Measurements from ENCODE around the gene WFDC2. TPM values are rescaled to one million over a fixed set of nuclear protein-coding genes. Genes with fewer than 3 reads are reported as not detected.

WFDC2 gene
- total RNA-seq, 2 experiments from 2014 or later: 1.3 TPM

GRCh38 chr20:45433316-45433715 lies 36.2 kb upstream of the WFDC2 start:
- intact Hi-C loops (cut with micrococcal nuclease): no loop called here
- H3K27ac Mint-ChIP-seq: no peak overlapping the region
- peaks cover 10% of the 10 kb centered on the region for H3K36me3 Mint-ChIP-seq (ENCODE audit: low read depth)
- peaks cover 15% of the 10 kb centered on the region for H3K4me1 Mint-ChIP-seq (ENCODE audit: low read depth)
- no peaks in the 10 kb centered on the region for H3K9me3 Mint-ChIP-seq
- H3K4me3 Mint-ChIP-seq: no peak overlapping the region
- TF ChIP-seq, protein P1, sequence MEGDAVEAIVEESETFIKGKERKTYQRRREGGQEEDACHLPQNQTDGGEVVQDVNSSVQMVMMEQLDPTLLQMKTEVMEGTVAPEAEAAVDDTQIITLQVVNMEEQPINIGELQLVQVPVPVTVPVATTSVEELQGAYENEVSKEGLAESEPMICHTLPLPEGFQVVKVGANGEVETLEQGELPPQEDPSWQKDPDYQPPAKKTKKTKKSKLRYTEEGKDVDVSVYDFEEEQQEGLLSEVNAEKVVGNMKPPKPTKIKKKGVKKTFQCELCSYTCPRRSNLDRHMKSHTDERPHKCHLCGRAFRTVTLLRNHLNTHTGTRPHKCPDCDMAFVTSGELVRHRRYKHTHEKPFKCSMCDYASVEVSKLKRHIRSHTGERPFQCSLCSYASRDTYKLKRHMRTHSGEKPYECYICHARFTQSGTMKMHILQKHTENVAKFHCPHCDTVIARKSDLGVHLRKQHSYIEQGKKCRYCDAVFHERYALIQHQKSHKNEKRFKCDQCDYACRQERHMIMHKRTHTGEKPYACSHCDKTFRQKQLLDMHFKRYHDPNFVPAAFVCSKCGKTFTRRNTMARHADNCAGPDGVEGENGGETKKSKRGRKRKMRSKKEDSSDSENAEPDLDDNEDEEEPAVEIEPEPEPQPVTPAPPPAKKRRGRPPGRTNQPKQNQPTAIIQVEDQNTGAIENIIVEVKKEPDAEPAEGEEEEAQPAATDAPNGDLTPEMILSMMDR (IDR thresholded peaks at IDR 0.05): no peak
- CTCF ChIA-PET: interaction anchor here (3.3 to 14.4 kb wide), 2 partner anchors 16 to 64 kb away, joined by 13 to 549 read pairs; partner anchors contain the start of genes SYS1 and TP53TG5
- ATAC-seq (no peak), DNase-seq (no peak)
- POLR2A ChIA-PET: interaction anchor here (1.2 kb wide), 1 partner anchor 26 kb away, joined by 3 read pairs; no protein-coding TSS in a partner anchor
- H3K27me3 Mint-ChIP-seq: no peaks in the 10 kb centered on the region

- Mint-ChIP-seq H3K27me3 (no peaks in the 10 kb centered on the region), H3K4me3 (no peak overlapping the region), H3K27ac (no peak overlapping the region), H3K36me3 (ENCODE audit: low read depth) (peaks cover 10% of the 10 kb centered on the region), H3K9me3 (no peaks in the 10 kb centered on the region), H3K4me1 (ENCODE audit: low read depth) (peaks cover 15% of the 10 kb centered on the region)
- TF ChIP-seq, protein P1 (IDR thresholded peaks at IDR 0.05): no peak
- intact Hi-C loops (cut with micrococcal nuclease): no loop called here
- no peak for DNase-seq
- ATAC-seq: no peak
- CTCF ChIA-PET: interaction anchor here (14.4 kb wide), 1 partner anchor 64 kb away, joined by 549 read pairs; the partner anchor contains the start of genes SYS1 and TP53TG5
- POLR2A ChIA-PET: no interaction called here
Observed at GRCh38 chr20:45433976-45434375, 35.6 kb upstream of the WFDC2 start.

GRCh38 chr20:45436732-45437485 lies 32.6 kb upstream of the WFDC2 start:
- Mint-ChIP-seq H3K4me1 (ENCODE audit: low read depth) (peaks cover 17% of the 10 kb centered on the region), H3K4me3 (peak overlapping the region; percentile 73), H3K9me3 (no peaks in the 10 kb centered on the region), H3K36me3 (ENCODE audit: low read depth) (peaks cover 9% of the 10 kb centered on the region), H3K27ac (no peak overlapping the region), H3K27me3 (no peaks in the 10 kb centered on the region)
- peak; percentile 92 for DNase-seq
- intact Hi-C loops (cut with micrococcal nuclease): loop anchor here (1.0 to 2.0 kb wide), 3 partner anchors 63 to 118 kb away; partner anchors contain the start of gene SYS1
- peak; percentile 99 for ATAC-seq
- CTCF ChIA-PET: interaction anchor here (0.7 to 14.4 kb wide), 43 partner anchors 9 to 495 kb away, joined by 3 to 549 read pairs (median 8); partner anchors contain the start of genes DBNDD2, PIGT, SDC4 and SYS1
- POLR2A ChIA-PET: interaction anchor here (0.5 to 2.3 kb wide), 9 partner anchors 11 to 135 kb away, joined by 3 to 12 read pairs (median 4); partner anchors contain the start of genes SDC4 and SYS1
- TF ChIP-seq, protein P1 (IDR thresholded peaks at IDR 0.05): peak; percentile 97

- H3K36me3 Mint-ChIP-seq (ENCODE audit: low read depth): no peaks in the 10 kb centered on the region
- ATAC-seq (no peak), DNase-seq (no peak)
- peaks cover 4% of the 10 kb centered on the region for H3K27me3 Mint-ChIP-seq
- POLR2A ChIA-PET: interaction anchor here (1.2 to 1.7 kb wide), 2 partner anchors 67 to 375 kb away, joined by 3 to 4 read pairs; no protein-coding TSS in a partner anchor
- H3K4me3 Mint-ChIP-seq: no peak overlapping the region
- H3K4me1 Mint-ChIP-seq (ENCODE audit: low read depth): peaks cover 26% of the 10 kb centered on the region
- intact Hi-C loops (cut with micrococcal nuclease): no loop called here
- TF ChIP-seq, protein P1 (IDR thresholded peaks at IDR 0.05): no peak
- no peaks in the 10 kb centered on the region for H3K9me3 Mint-ChIP-seq
- H3K27ac Mint-ChIP-seq: no peak overlapping the region
- CTCF ChIA-PET: interaction anchor here (1.2 to 14.4 kb wide), 4 partner anchors 11 to 119 kb away, joined by 3 to 549 read pairs (median 86); partner anchors contain the start of genes SYS1 and TP53TG5
Observed at GRCh38 chr20:45440424-45440823, 29.1 kb upstream of the WFDC2 start.

Data from activated CD8-positive, alpha-beta T cell treated with anti-CD3 and anti-CD28 coated beads for 36 hours (primary cell).